Immature natural killer cell (primary cell): ENCODE measurements around the gene PDZRN4. TPM values are rescaled to one million over a fixed set of nuclear protein-coding genes. Genes with fewer than 3 reads are reported as not detected.

Source experiments
- DNase-seq, 3 donors: peaks; one replicate each; pipeline ENCODE4 v3.0.0; 2022; ENCODE audit warnings: mixed read lengths in 1 of 3
- H3K27ac Mint-ChIP-seq, 6 donors: one replicate each; pipeline ENCODE4 v1.8.0; 2020; ENCODE audit warnings: mixed read lengths in 6 of 6, mild to moderate bottlenecking in 5 of 6, inconsistent platforms in 4 of 6, moderate library complexity in 3 of 6
- H3K27me3 Mint-ChIP-seq, 3 donors: one replicate each; pipeline ENCODE4 v1.8.0; 2020 to 2021; ENCODE audit warnings: low read depth in 3 of 3, mild to moderate bottlenecking in 3 of 3, mixed read lengths in 3 of 3, moderate library complexity in 3 of 3, inconsistent platforms in 1 of 3
- H3K36me3 Mint-ChIP-seq, 3 donors: one replicate each; pipeline ENCODE4 v1.8.0; 2020; ENCODE audit warnings: mixed read lengths in 3 of 3, inconsistent platforms in 2 of 3, mild to moderate bottlenecking in 2 of 3
- H3K4me1 Mint-ChIP-seq, 2 donors: one replicate each; pipeline ENCODE4 v1.8.0; 2020; ENCODE audit warnings: inconsistent platforms in 2 of 2, mild to moderate bottlenecking in 2 of 2, mixed read lengths in 2 of 2, moderate library complexity in 1 of 2
- H3K4me3 Mint-ChIP-seq, 5 donors: one replicate each; pipeline ENCODE4 v1.8.0; 2020; ENCODE audit warnings: mild to moderate bottlenecking in 5 of 5, mixed read lengths in 5 of 5, inconsistent platforms in 3 of 5, moderate library complexity in 3 of 5
- H3K9me3 Mint-ChIP-seq, 6 donors: one replicate each; pipeline ENCODE4 v1.8.0; 2020; ENCODE audit warnings: mild to moderate bottlenecking in 6 of 6, mixed read lengths in 6 of 6, inconsistent platforms in 4 of 6, moderate library complexity in 3 of 6
- polyA plus RNA-seq, 3 donors: library from polyadenylated mRNA; unstranded; fragments of 300-500 nt; fragmentation: Illumina TruSeq; gene quantifications; one replicate each; pipeline ENCODE4 v1.2.3, GENCODE V29; 2021

The PDZRN4 gene
- polyA plus RNA-seq, 3 donors from 2014 or later, result not detected

DNA sequence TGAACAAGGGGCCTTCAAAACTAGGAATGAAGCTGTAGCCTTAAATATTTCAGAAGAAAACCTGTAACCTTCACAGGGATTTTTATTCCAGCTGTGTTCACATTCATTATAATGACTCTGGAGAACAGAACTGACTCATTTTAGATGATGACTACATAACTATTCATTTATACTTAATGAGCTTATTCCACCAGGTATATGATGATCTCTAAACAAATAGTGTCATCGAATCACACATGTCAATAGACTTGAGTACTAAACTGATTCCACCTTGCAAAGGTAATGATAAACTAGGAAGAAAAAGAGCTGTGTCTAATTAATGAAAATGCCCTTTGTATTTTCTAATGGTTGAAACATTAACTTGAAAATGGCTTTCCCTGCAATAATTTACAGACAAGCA lies 433.2 kb downstream of the PDZRN4 start:
- Mint-ChIP-seq H3K27me3 (peaks cover 0 to 1% (median 0%) of the 10 kb centered on the region in 3 donors), H3K27ac (no peak overlapping the region)

More for the DNA sequence above, 433.2 kb downstream of the PDZRN4 start:
- Mint-ChIP-seq H3K9me3 (peaks cover 2 to 8% (median 5%) of the 10 kb centered on the region in 6 donors), H3K36me3 (no peaks in the 10 kb centered on the region), H3K4me1 (no peaks in the 10 kb centered on the region), H3K4me3 (no peak overlapping the region)
- no peak for DNase-seq
